SU-DHL-6 (cell line): ENCODE measurements around the gene FARS2.

Source experiments
- H2AFZ ChIP-seq: fragments of 200-600 bp; sonication (generic); 2 replicates; pipeline ENCODE4 v1.6.1; 2014; ENCODE audit warnings: low read depth, mild to moderate bottlenecking, moderate library complexity, mixed read lengths, antibody characterized with exemption, low read length; ENCODE audit not compliant: severe bottlenecking
- H3F3A ChIP-seq: fragments of 200-600 bp; shearing (Covaris generic); 2 replicates; pipeline ENCODE4 v1.6.0; 2016; ENCODE audit warnings: antibody characterized with exemption, mild to moderate bottlenecking; ENCODE audit not compliant: insufficient read depth
- H3K27ac ChIP-seq: fragments of 200-600 bp; sonication (generic); 2 replicates; pipeline ENCODE4 v1.5.1; 2016; ENCODE audit warnings: low read depth, mild to moderate bottlenecking, low read length, moderate library complexity, mixed read lengths
- H3K27me3 ChIP-seq: fragments of 200-600 bp; sonication (generic), shearing (Covaris generic); 2 replicates; pipeline ENCODE4 v1.6.0; 2014; ENCODE audit warnings: mild to moderate bottlenecking, low read length
- H3K36me3 ChIP-seq: fragments of 200-600 bp; sonication (generic); 2 replicates; pipeline ENCODE4 v1.6.1; 2014; ENCODE audit warnings: mild to moderate bottlenecking, low read length, mixed read lengths
- H3K4me2 ChIP-seq: fragments of 300-600, 200-600 bp; shearing (Covaris generic), sonication (generic); 2 replicates; pipeline ENCODE4 v1.6.0; 2014; ENCODE audit warnings: low read length, low read depth, mild to moderate bottlenecking; ENCODE audit not compliant: poor library complexity, severe bottlenecking
- H3K4me3 ChIP-seq: fragments of 200-600 bp; sonication (generic); 2 replicates; pipeline ENCODE4 v1.5.1; 2014; ENCODE audit warnings: antibody characterized with exemption, low read length, mild to moderate bottlenecking, mixed read lengths; ENCODE audit not compliant: insufficient read depth, poor library complexity, severe bottlenecking
- H3K79me2 ChIP-seq: fragments of 200-600 bp; sonication (generic); 2 replicates; pipeline ENCODE4 v1.6.1; 2014; ENCODE audit warnings: mild to moderate bottlenecking, low read length, moderate library complexity; ENCODE audit not compliant: insufficient read depth
- H3K9ac ChIP-seq: fragments of 200-600 bp; sonication (generic); 2 replicates; pipeline ENCODE4 v1.7.0; 2014; ENCODE audit warnings: mild to moderate bottlenecking, low read length
- H3K9me2 ChIP-seq: fragments of 200-600 bp; sonication (generic); replicated peaks from 2 replicates; pipeline ENCODE4 v1.6.1; 2014; ENCODE audit warnings: low read length; ENCODE audit not compliant: insufficient read depth
- H3K9me3 ChIP-seq: fragments of 200-600 bp; sonication (generic); 2 replicates; pipeline ENCODE4 v1.6.1; 2014; ENCODE audit warnings: low read length, mixed read lengths; ENCODE audit not compliant: insufficient read depth
- H4K20me1 ChIP-seq: fragments of 200-600 bp; sonication (generic); 2 replicates; pipeline ENCODE4 v1.6.1; 2014; ENCODE audit warnings: low read depth, mild to moderate bottlenecking, antibody characterized with exemption, low read length, moderate library complexity, mixed read lengths
- CTCF ChIP-seq: fragments of 200-600 bp; sonication (generic); IDR thresholded peaks from one replicate; pipeline ENCODE4 v1.5.1; 2017; ENCODE audit warnings: antibody characterized with exemption, mild to moderate bottlenecking, low read length, moderate library complexity; ENCODE audit not compliant: insufficient read depth, poor library complexity, severe bottlenecking
- EZH2phosphoT487 ChIP-seq: fragments of 200-600 bp; sonication (generic), shearing (Covaris generic); conservative IDR thresholded peaks from 2 replicates; pipeline ENCODE4 v1.6.1; 2018; ENCODE audit warnings: mild to moderate bottlenecking, antibody characterized with exemption, low read length, moderate library complexity, mixed read lengths

FARS2 gene

GRCh38 chr6:5260111-5260620 is 1.1 kb upstream of the FARS2 start:
- Histone ChIP-seq H3K79me2 (peaks cover 67% of the 10 kb centered on the region), H3K4me2 (peak overlapping the region; percentile 71), H3K27ac (no peak overlapping the region), H3K4me3 (peak overlapping the region; percentile 83), H3K9me2 (no peaks in the 10 kb centered on the region), H3F3A (peaks cover 5% of the 10 kb centered on the region), H2AFZ (peak overlapping the region; percentile 82), H3K36me3 (peaks cover 9% of the 10 kb centered on the region; the same call in 1 of the 2 replicates), H3K9ac (peak overlapping the region; percentile 73), H3K9me3 (no peaks in the 10 kb centered on the region), H4K20me1 (no peaks in the 10 kb centered on the region), H3K27me3 (no peaks in the 10 kb centered on the region)
- TF ChIP-seq EZH2phosphoT487 (no peak), CTCF (no peak)

GRCh38 chr6:5261545-5262109 is 314 bp downstream of the FARS2 start:
- no peaks in the 10 kb centered on the region for H4K20me1 ChIP-seq
- H3K9ac ChIP-seq = peak overlapping the region; percentile 73
- H3K79me2 ChIP-seq = peaks cover 81% of the 10 kb centered on the region
- H3K27ac ChIP-seq = peak overlapping the region; percentile 86
- peak overlapping the region; percentile 71 for H3K4me2 ChIP-seq
- H3K9me2 ChIP-seq = no peaks in the 10 kb centered on the region
- peaks cover 5% of the 10 kb centered on the region for H3F3A ChIP-seq
- no peaks in the 10 kb centered on the region for H3K9me3 ChIP-seq
- H3K4me3 ChIP-seq = peak overlapping the region; percentile 83
- peak overlapping the region; percentile 82 for H2AFZ ChIP-seq
- H3K27me3 ChIP-seq = no peaks in the 10 kb centered on the region
- TF ChIP-seq CTCF = no peak
- no peak for TF ChIP-seq EZH2phosphoT487
- H3K36me3 ChIP-seq = peaks cover 9% of the 10 kb centered on the region; the same call in 1 of the 2 replicates

GRCh38 chr6:5266423-5266822 is 5.1 kb downstream of the FARS2 start:
- peaks cover 67% of the 10 kb centered on the region for H3K79me2 ChIP-seq
- TF ChIP-seq EZH2phosphoT487 (no peak), CTCF (no peak)

More at GRCh38 chr6:5266423-5266822, 5.1 kb downstream of the FARS2 start:
- no peak overlapping the region for H3K9ac ChIP-seq
- H3F3A ChIP-seq = peaks cover 4% of the 10 kb centered on the region
- H3K36me3 ChIP-seq = no peaks in the 10 kb centered on the region
- H3K9me3 ChIP-seq = no peaks in the 10 kb centered on the region
- no peak overlapping the region for H3K27ac ChIP-seq
- H3K4me3 ChIP-seq = no peak overlapping the region
- H3K9me2 ChIP-seq = no peaks in the 10 kb centered on the region
- H2AFZ ChIP-seq = no peak overlapping the region
- no peaks in the 10 kb centered on the region for H3K27me3 ChIP-seq
- no peak overlapping the region for H3K4me2 ChIP-seq
- H4K20me1 ChIP-seq = peaks cover 4% of the 10 kb centered on the region; the same call in 1 of the 2 replicates
